GM12878 (cell line): Measurements from ENCODE around the gene MFSD6. TPM values are rescaled to one million over a fixed set of nuclear protein-coding genes. Genes with fewer than 3 reads are reported as not detected.

Source experiments
- ATAC-seq: fragments of 200-7000 bp; cut with Tn5 transposase; 3 replicates; pipeline ENCODE4 v1.9.1; 2020; ENCODE audit warnings: mild to moderate bottlenecking, moderate library complexity
- BruUV-seq: library from RNA; stranded (reverse); fragments of 400-500 nt; replicated peaks from 2 replicates; lab custom pipeline; 2021; lab: Mats Ljungman, UMichigan
- CTCF ChIA-PET: fragments of 300-600 bp; sonication (Branson Sonifier 250); formaldehyde crosslinking; extraction: SDS; loops from one replicate; lab custom pipeline; 2021; ENCODE audit warnings: inconsistent platforms; lab: Yijun Ruan, JAX
- POLR2A ChIA-PET: fragments of 350-600 bp; formaldehyde crosslinking; extraction: SDS; loops from one replicate; lab custom pipeline; 2021; ENCODE audit warnings: inconsistent platforms; lab: Charles Lee
- RAD21 ChIA-PET: fragments of 300-600 bp; sonication (Branson Sonifier 250); formaldehyde crosslinking; loops from one replicate; lab custom pipeline; 2023; ENCODE audit warnings: antibody characterized with exemption; ENCODE audit not compliant: unreplicated experiment; lab: Charles Lee
- SMC1A ChIA-PET: fragments of 300-600 bp; sonication (Branson Sonifier 250); formaldehyde crosslinking; loops from one replicate; lab custom pipeline; 2023; ENCODE audit not compliant: unreplicated experiment, uncharacterized antibody; lab: Charles Lee
- DNase-seq: peaks from one replicate; pipeline ENCODE4 v3.0.0-alpha.2; 2011; ENCODE audit warnings: low read depth, low spot score
- FAIRE-seq: peaks from 3 replicates; lab custom pipeline; 2011; peaks lifted over from hg19 to GRCh38; lab: Jason Lieb, UNC
- H2AFZ ChIP-seq: 2 replicates; pipeline ENCODE4 v1.6.0; 2011; ENCODE audit warnings: low read depth, low read length, control low read depth; ENCODE audit not compliant: control insufficient read depth
- H3K27ac ChIP-seq: 2 replicates; pipeline ENCODE4 v1.5.1; 2011; ENCODE audit warnings: control low read depth; ENCODE audit not compliant: control insufficient read depth, insufficient read depth
- H3K27me3 ChIP-seq, 2 experiments: replicated peaks in 1 of 2; 2 replicates each; pipeline versions ENCODE4 v1.6.0 to v1.6.1; 2011; ENCODE audit warnings: low read length in 1 of 2; ENCODE audit not compliant: control insufficient read depth in 2 of 2, insufficient read depth in 2 of 2
- H3K36me3 ChIP-seq, 2 experiments: 2 replicates each; pipeline ENCODE4 v1.5.1; 2011; ENCODE audit warnings: low read length in 1 of 2; ENCODE audit not compliant: control insufficient read depth in 2 of 2, insufficient read depth in 2 of 2
- H3K4me1 ChIP-seq: 2 replicates; pipeline ENCODE4 v1.6.1; 2011; ENCODE audit warnings: mild to moderate bottlenecking, low read length, moderate library complexity, mixed read lengths; ENCODE audit not compliant: control insufficient read depth, insufficient read depth
- H3K4me2 ChIP-seq: 2 replicates; pipeline ENCODE4 v1.6.0; 2011; ENCODE audit warnings: control low read depth; ENCODE audit not compliant: control insufficient read depth, insufficient read depth
- H3K4me3 ChIP-seq: fragments of 200-600 bp; sonication (generic); 2 replicates; pipeline ENCODE4 v1.5.1; 2016
- H3K79me2 ChIP-seq: 2 replicates; pipeline ENCODE4 v1.6.0; 2011; ENCODE audit warnings: low read length; ENCODE audit not compliant: control insufficient read depth, insufficient read depth
- H3K9ac ChIP-seq: 2 replicates; pipeline ENCODE4 v1.8.0; 2011; ENCODE audit warnings: low read length, control low read depth, mixed read lengths; ENCODE audit not compliant: control insufficient read depth, insufficient read depth
- H3K9me3 ChIP-seq: replicated peaks from 3 replicates; pipeline ENCODE4 v1.5.1; 2011; ENCODE audit warnings: mild to moderate bottlenecking, low read length; ENCODE audit not compliant: control insufficient read depth, insufficient read depth
- H4K20me1 ChIP-seq: 2 replicates; pipeline ENCODE4 v1.6.0; 2011; ENCODE audit not compliant: control insufficient read depth, insufficient read depth
- ASH2L ChIP-seq: fragments of 300-600, 200-600 bp; sonication (generic); IDR thresholded peaks from 2 replicates; pipeline ENCODE4 v1.6.1; 2017; ENCODE audit warnings: low read depth, mild to moderate bottlenecking, borderline replicate concordance
- NFIC ChIP-seq: IDR thresholded peaks from 2 replicates; pipeline ENCODE4 v1.6.1; 2012; ENCODE audit warnings: low read depth, mild to moderate bottlenecking, inconsistent platforms, low read length, moderate library complexity
- PAX5 ChIP-seq: IDR thresholded peaks from 2 replicates; pipeline ENCODE4 v1.6.1; 2011; ENCODE audit warnings: low read depth, low read length, borderline replicate concordance
- PML ChIP-seq: IDR thresholded peaks from 2 replicates; pipeline ENCODE4 v1.6.1; 2012; ENCODE audit warnings: low read length, inconsistent platforms
- RAD51 ChIP-seq: fragments of 450-650 bp; IDR thresholded peaks from 2 replicates; pipeline ENCODE4 v1.6.1; 2016; ENCODE audit warnings: moderate library complexity, mild to moderate bottlenecking, inconsistent platforms
- ZNF217 ChIP-seq: fragments of 450-650 bp; IDR thresholded peaks from 2 replicates; pipeline ENCODE4 v1.6.1; 2017; ENCODE audit warnings: antibody characterized with exemption, mild to moderate bottlenecking
- WGBS: methylation state at CpG from one replicate; pipeline ENCODE4 v1.1.6; 2016; ENCODE audit warnings: low lambda C conversion rate; ENCODE audit not compliant: insufficient replicate concordance, insufficient coverage; ENCODE audit errors: missing lambda C conversion rate; 5-methylcytosine and 5-hydroxymethylcytosine counted together
- in situ Hi-C: fragments of 300-500 bp; cut with MboI; formaldehyde crosslinking; loops from 9 replicates; pipeline ENCODE4 v1.14.3; 2018; ENCODE audit warnings: mixed read lengths
- intact Hi-C: fragments of 100-400 bp; cut with micrococcal nuclease; formaldehyde crosslinking; loops from one replicate; pipeline ENCODE4 v1.14.2; 2022; ENCODE audit not compliant: unreplicated experiment
- polyA plus RNA-seq, 11 experiments: library from polyadenylated mRNA; depleted of rRNA in 4 of 11; unstranded in 6 of 11; stranded (reverse) in 5 of 11; fragments of >200 nt; fragmentation: Nextera tagmentation in 4 of 11; fragmentation: Illumina TruSeq in 1 of 11; extraction: Ambion mirVana in 4 of 11; extraction: Trizol in 1 of 11; gene quantifications; 1 replicate in 1 of 11; 2 replicates in 10 of 11; pipeline versions ENCODE4 v1.2.1 to v1.2.3, GENCODE V29; 2011 to 2016; ENCODE audit warnings: inconsistent platforms in 2 of 11, missing spikeins in 2 of 11, low read depth in 1 of 11
- total RNA-seq, 4 experiments: library from RNA; depleted of rRNA in 3 of 4; stranded (reverse); fragments of >200 nt in 3 of 4; fragmentation: Illumina TruSeq in 1 of 4; extraction: Trizol in 1 of 4; gene quantifications; 2 replicates each; pipeline versions ENCODE4 v1.2.1 to v1.2.3, GENCODE V29; 2013 to 2021
- TF ChIP-seq, protein P1 (sequence below): IDR thresholded peaks from 2 replicates; pipeline ENCODE4 v1.6.1; 2011; ENCODE audit warnings: mild to moderate bottlenecking, low read depth, low read length, moderate library complexity; ENCODE audit not compliant: insufficient replicate concordance

The MFSD6 gene
- total and polyA plus RNA-seq, 10 of the 15 experiments (the other 5 are each of a cell fraction or from before 2014, with no cell fraction given): 6.7 to 42.6 (median 24.2) TPM

DNA sequence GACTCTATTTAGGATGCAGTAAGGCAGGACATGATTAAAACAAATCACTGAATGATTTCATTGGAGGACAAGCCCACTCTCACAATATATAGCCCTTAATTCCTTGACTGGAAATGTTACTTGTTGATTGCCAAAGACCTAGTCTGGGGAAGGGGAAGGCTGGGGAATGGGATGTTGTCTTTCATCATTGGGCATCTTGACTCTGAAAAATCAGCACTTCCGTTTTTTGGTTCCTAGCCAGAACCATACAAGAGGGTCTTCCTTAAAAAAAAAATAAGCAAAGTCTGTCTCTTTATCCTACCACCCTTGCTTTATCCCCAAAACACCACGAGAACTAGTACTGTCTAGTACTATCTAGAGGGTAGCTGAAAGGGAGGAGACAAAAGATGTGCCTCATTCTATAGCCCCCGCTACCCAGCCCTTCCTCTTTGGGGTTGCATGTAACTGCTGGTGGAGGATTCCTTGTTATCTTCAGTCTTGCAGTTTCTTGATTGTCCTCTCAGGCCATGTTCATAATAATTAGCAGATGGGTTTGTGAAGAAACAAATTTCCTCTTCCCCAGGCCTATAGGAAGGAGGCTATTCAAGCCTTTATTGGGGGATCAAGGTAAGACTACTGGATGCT, 70.5 kb downstream of the MFSD6 start:
- CTCF ChIA-PET: no interaction called here
- TF ChIP-seq PAX5 (no peak), ZNF217 (no peak), NFIC (no peak), RAD51 (no peak), ASH2L (no peak), PML (no peak)
- TF ChIP-seq, protein P1, sequence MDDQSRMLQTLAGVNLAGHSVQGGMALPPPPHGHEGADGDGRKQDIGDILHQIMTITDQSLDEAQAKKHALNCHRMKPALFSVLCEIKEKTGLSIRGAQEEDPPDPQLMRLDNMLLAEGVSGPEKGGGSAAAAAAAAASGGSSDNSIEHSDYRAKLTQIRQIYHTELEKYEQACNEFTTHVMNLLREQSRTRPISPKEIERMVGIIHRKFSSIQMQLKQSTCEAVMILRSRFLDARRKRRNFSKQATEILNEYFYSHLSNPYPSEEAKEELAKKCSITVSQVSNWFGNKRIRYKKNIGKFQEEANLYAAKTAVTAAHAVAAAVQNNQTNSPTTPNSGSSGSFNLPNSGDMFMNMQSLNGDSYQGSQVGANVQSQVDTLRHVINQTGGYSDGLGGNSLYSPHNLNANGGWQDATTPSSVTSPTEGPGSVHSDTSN: no peak
- WGBS: 47% methylated on average over 3 of the region's 3 CpGs
- no peaks in the 10 kb centered on the region for H3K27me3 ChIP-seq
- BruUV-seq: no TSS peak
- H3K79me2 ChIP-seq: no peaks in the 10 kb centered on the region
- no peak overlapping the region for H3K4me3 ChIP-seq
- SMC1A ChIA-PET: interaction anchor here (0.9 to 3.1 kb wide), 4 partner anchors 31 to 95 kb away, joined by 4 to 11 read pairs (median 4); no protein-coding TSS in a partner anchor
- intact Hi-C loops: no loop called here
- no peak overlapping the region for H3K27ac ChIP-seq
- FAIRE-seq (no peak), ATAC-seq (no peak), DNase-seq (no peak)
- no peak overlapping the region for H3K9ac ChIP-seq
- POLR2A ChIA-PET: no interaction called here
- in situ Hi-C loops: no loop called here
- no peaks in the 10 kb centered on the region for H4K20me1 ChIP-seq
- RAD21 ChIA-PET: interaction anchor here (1.1 kb wide), 1 partner anchor 201 kb away, joined by 3 read pairs; no protein-coding TSS in a partner anchor
- H3K4me1 ChIP-seq: no peaks in the 10 kb centered on the region
- H3K4me2 ChIP-seq: no peak overlapping the region
- no peak overlapping the region for H2AFZ ChIP-seq
- H3K9me3 ChIP-seq: no peaks in the 10 kb centered on the region
- H3K36me3 ChIP-seq: peaks cover 0 to 4% of the 10 kb centered on the region in 2 experiments; a peak in 1 of 4 replicates
